Common myeloid progenitor, CD34-positive (primary cell): Measurements from ENCODE around the gene VEGFC.

Source experiments
- CTCF ChIA-PET: fragments of 350-600 bp; sonication (Branson Sonifier 250); formaldehyde crosslinking; loops from one replicate; lab custom pipeline; 2021; ENCODE audit warnings: antibody characterized with exemption; lab: Charles Lee
- POLR2A ChIA-PET: fragments of 350-600 bp; sonication (Branson Sonifier 250); formaldehyde crosslinking; loops from one replicate; lab custom pipeline; 2021; ENCODE audit warnings: antibody characterized with exemption; lab: Charles Lee
- DNase-seq, 3 donors: peaks; one replicate each; pipeline versions ENCODE4 v3.0.0 to v3.0.0-alpha.2; 2013
- H3K27ac ChIP-seq, 2 experiments: 1 replicate in 1 of 2; 2 replicates in 1 of 2; pipeline ENCODE4 v1.7.0; 2013; ENCODE audit warnings: inconsistent platforms in 2 of 2, low read length in 2 of 2, mild to moderate bottlenecking in 2 of 2, low read depth in 1 of 2, moderate library complexity in 1 of 2; ENCODE audit not compliant: severe bottlenecking in 2 of 2, insufficient read depth in 1 of 2, poor library complexity in 1 of 2
- H3K27me3 ChIP-seq, 5 experiments: replicated peaks in 2 of 5; 1 replicate in 3 of 5; 2 replicates in 2 of 5; pipeline versions ENCODE4 v1.6.1 to v1.7.0; 2013; ENCODE audit warnings: low read length in 4 of 5, mild to moderate bottlenecking in 2 of 5, moderate library complexity in 2 of 5, inconsistent platforms in 1 of 5; ENCODE audit not compliant: insufficient read depth in 5 of 5, control insufficient read depth in 4 of 5
- H3K36me3 ChIP-seq, 4 experiments: 1 replicate in 2 of 4; 2 replicates in 2 of 4; pipeline versions ENCODE4 v1.6.1 to v1.7.0; 2013; ENCODE audit warnings: low read length in 3 of 4, control low read depth in 1 of 4, mild to moderate bottlenecking in 1 of 4; ENCODE audit not compliant: control insufficient read depth in 4 of 4, insufficient read depth in 4 of 4
- H3K4me1 ChIP-seq, 4 experiments: 1 replicate in 3 of 4; 2 replicates in 1 of 4; pipeline versions ENCODE4 v1.6.1 to v1.7.1; 2013; ENCODE audit warnings: low read length in 3 of 4, mild to moderate bottlenecking in 3 of 4, control low read depth in 1 of 4, inconsistent platforms in 1 of 4, moderate library complexity in 1 of 4; ENCODE audit not compliant: control insufficient read depth in 4 of 4, insufficient read depth in 4 of 4; ENCODE audit errors: control extremely low read depth in 1 of 4
- H3K4me3 ChIP-seq, 7 experiments: 1 replicate in 4 of 7; 2 replicates in 3 of 7; pipeline versions ENCODE4 v1.5.1 to v1.7.0; 2013; ENCODE audit warnings: mild to moderate bottlenecking in 7 of 7, low read length in 6 of 7, moderate library complexity in 6 of 7, inconsistent platforms in 2 of 7, low read depth in 2 of 7, control low read depth in 1 of 7; ENCODE audit not compliant: insufficient read depth in 4 of 7, control insufficient read depth in 1 of 7; ENCODE audit errors: extremely low read depth in 1 of 7
- H3K9me3 ChIP-seq, 5 experiments: 1 replicate in 4 of 5; 2 replicates in 1 of 5; pipeline versions ENCODE4 v1.6.1 to v1.7.1; 2013; ENCODE audit warnings: low read length in 4 of 5, mild to moderate bottlenecking in 2 of 5, inconsistent platforms in 1 of 5, low read depth in 1 of 5, moderate library complexity in 1 of 5; ENCODE audit not compliant: control insufficient read depth in 4 of 5, insufficient read depth in 2 of 5; ENCODE audit errors: control extremely low read depth in 1 of 5
- WGBS: methylation state at CpG from one replicate; pipeline ENCODE4 v1.1.5; 2013; ENCODE audit not compliant: insufficient coverage; 5-methylcytosine and 5-hydroxymethylcytosine counted together

The VEGFC gene

DNA sequence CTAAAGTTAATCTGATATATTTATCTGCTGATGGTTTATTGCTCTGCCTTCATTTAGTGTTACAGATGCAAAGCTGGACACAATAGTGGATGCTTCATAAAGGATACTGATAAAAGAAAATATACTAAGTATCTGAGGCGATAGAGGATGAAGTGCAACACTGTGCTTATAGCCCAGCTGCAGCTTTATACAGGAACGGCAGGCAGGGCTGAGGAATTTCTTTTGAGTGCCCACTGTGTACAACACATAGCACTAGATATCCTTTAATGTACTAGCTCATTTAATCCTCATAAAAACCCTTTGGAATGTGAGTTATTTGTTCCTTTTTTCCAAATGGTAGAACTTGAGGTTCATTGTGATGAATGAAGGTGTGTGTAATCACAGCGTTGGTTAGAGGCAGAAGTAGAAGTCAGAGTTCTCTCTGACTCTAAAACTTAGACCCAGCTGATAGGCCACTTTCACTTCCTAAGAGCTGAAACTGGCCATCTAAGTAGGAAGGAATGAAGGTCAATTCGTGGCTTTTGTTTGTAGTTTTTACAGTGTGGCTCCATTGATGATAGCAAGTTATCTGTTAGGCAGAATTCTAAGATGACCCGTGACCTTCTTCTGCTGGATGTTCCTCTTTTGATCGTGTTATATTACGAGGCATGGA is 138.0 kb downstream of the VEGFC start:
- no peak for DNase-seq
- Histone ChIP-seq H3K4me1 (no peaks in the 10 kb centered on the region), H3K4me3 (no peak overlapping the region), H3K27ac (no peak overlapping the region), H3K36me3 (no peaks in the 10 kb centered on the region), H3K27me3 (no peaks in the 10 kb centered on the region), H3K9me3 (no peaks in the 10 kb centered on the region)
- 81% methylated on average over 3 of the region's 7 CpGs for WGBS
- CTCF ChIA-PET = no interaction called here
- POLR2A ChIA-PET = interaction anchor here (0.6 kb wide), 1 partner anchor 1967 kb away, joined by 3 read pairs; no protein-coding TSS in a partner anchor

DNA sequence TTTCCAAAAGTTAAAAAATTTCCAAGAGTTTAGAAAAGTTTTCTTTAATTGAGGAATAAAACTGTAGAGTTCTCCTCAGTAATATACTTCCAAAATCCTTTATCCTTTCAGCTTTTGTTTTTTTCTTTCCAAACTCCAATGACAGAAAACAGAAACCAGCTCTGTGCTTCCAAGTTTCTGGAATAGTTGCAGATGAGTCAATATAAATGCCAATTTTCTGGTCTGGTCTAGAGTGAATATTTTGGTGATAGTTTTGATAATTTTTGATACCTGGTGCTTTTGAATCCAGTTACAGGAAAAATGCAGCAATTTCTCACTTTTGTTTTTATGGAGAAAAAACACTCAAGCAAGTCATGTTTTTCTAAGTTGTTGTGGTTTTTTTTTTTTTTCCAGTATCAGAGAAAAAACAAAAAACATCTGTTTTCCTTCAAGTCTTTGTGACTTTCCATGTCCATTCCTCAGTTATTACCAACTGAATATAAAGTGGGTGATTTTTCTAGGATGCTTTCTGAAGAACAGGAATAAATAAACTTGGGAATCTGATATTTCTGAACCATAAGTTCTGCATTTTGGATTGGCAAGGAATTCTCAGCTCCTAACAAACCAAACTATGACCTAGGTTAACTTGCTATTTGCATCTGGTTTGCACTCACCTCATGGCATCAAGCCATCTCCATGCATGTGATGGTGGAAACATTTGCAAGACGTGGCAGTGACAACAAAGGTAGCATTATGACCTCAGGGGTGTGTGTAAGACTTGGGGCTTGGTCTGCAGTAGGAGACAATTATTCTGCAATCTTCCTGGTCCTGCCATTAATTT is 139.1 kb downstream of the VEGFC start:
- H3K9me3 ChIP-seq = no peaks in the 10 kb centered on the region
- no peak overlapping the region for H3K4me3 ChIP-seq
- no peak for DNase-seq
- CTCF ChIA-PET = no interaction called here
- no peaks in the 10 kb centered on the region for H3K36me3 ChIP-seq
- no peaks in the 10 kb centered on the region for H3K27me3 ChIP-seq
- no peak overlapping the region for H3K27ac ChIP-seq
- POLR2A ChIA-PET = interaction anchor here (0.6 kb wide), 1 partner anchor 1966 kb away, joined by 3 read pairs; no protein-coding TSS in a partner anchor
- 100% methylated on average over 1 of the region's 1 CpG for WGBS
- H3K4me1 ChIP-seq = no peaks in the 10 kb centered on the region

DNA sequence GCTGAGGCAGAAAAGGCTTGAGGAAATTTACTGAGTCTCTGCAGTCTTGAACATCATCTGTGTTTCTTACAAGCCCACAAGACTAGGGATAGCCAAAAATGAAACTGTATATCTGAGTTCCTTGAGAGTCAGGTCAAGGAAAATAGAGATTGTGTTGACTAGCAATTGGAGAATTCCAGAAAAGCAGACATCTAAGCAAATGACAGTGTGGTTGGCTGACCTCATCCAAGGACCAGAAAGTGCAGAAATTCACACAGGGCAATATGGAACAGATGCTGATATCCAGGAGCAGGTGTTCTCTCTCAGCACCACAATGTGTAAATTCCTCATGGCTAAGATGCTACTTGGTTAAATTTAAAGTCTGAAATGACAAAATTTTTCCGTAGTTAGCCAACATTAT is 146.4 kb downstream of the VEGFC start:
- POLR2A ChIA-PET = no interaction called here
- H3K4me3 ChIP-seq = no peak overlapping the region
- H3K36me3 ChIP-seq = no peaks in the 10 kb centered on the region
- DNase-seq = no peak
- CTCF ChIA-PET = no interaction called here
- no peaks in the 10 kb centered on the region for H3K9me3 ChIP-seq
- WGBS = no CpG with 5 or more reads among the region's 1 CpG
- H3K27ac ChIP-seq = no peak overlapping the region
- H3K27me3 ChIP-seq = no peaks in the 10 kb centered on the region
- no peaks in the 10 kb centered on the region for H3K4me1 ChIP-seq

DNA sequence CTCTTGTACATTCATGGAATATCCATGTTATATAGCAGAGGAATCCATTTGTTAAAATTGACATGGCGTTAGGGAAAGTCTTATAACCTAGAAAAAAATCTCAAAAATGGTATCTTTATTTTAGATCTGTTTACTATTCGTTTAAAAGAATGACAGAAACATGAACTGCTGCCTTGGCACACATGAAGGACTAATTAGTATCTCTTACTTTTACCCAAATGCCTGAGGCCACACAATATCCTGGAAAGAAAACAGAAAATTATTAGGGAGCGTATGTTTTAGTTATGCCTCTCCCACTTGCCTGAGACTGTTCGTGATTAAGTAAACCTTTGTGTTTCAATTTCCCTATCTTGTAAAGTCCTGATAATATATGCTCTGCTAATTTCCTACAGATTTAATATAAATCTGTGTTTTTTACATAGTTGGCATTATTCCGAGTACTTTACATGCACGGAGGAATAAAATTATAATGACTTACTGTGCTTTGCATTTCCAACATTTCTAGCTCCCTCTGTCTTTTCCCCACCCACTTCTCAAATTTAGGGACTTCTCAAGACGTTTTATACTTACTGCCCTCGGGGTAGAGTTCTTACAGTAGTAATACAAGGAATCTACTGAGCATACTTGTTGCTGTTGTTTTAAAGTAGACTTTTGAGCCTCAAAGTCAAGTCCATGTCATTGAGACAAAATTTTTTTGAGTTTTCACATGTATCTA is 147.3 kb downstream of the VEGFC start:
- H3K9me3 ChIP-seq = no peaks in the 10 kb centered on the region
- no peak for DNase-seq
- H3K27me3 ChIP-seq = no peaks in the 10 kb centered on the region
- no peak overlapping the region for H3K4me3 ChIP-seq
- CTCF ChIA-PET = no interaction called here
- no peaks in the 10 kb centered on the region for H3K36me3 ChIP-seq
- H3K4me1 ChIP-seq = no peaks in the 10 kb centered on the region
- H3K27ac ChIP-seq = no peak overlapping the region
- POLR2A ChIA-PET = no interaction called here
- 83% methylated on average over 1 of the region's 8 CpGs for WGBS

DNA sequence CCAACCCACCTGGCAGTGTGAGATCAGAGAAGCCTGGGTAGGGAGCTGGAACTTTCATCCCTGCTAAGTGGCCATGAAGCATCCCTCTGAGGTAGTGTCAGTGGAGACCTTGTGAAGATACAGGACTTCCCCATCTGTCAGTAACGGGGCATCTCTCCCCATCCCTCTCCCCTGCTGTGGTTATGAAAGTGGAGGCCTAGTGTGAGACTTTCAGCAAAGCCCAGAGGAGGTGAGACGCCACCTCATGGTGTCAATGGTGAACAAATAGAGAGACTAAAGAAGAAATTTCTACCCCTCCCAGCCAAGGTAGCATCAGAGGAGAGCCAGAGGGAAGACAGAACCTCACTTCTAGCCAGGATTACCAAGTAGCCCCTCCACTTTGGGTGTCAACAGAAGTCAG is 150.2 kb downstream of the VEGFC start:
- CTCF ChIA-PET = no interaction called here
- Histone ChIP-seq H3K27ac (no peak overlapping the region), H3K4me1 (no peaks in the 10 kb centered on the region), H3K36me3 (no peaks in the 10 kb centered on the region), H3K27me3 (no peaks in the 10 kb centered on the region), H3K4me3 (no peak overlapping the region), H3K9me3 (no peaks in the 10 kb centered on the region)
- WGBS = no CpG with 5 or more reads among the region's 2 CpGs
- POLR2A ChIA-PET = no interaction called here
- no peak for DNase-seq

DNA sequence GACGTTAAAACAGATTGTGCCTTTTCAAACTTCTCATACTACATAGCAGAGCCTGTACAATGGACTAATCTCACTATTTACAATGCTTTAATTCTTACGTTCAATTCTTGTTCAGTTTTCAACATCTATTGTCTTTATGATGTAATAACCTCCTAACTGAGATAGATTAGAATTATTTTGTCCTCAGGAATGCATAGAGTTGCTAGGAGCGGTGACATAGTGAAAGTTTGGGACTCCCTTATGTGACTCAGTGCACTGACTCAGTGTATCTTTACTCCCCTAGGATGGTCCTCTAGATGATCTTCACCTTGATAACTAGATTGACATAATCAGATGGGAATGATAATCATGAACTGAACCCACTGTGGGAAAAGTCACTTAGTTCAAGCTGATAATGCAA is 151.5 kb downstream of the VEGFC start:
- DNase-seq = no peak
- ChIA-PET POLR2A (no interaction called here), CTCF (no interaction called here)
- Histone ChIP-seq H3K27me3 (no peaks in the 10 kb centered on the region), H3K4me3 (no peak overlapping the region), H3K4me1 (no peaks in the 10 kb centered on the region), H3K36me3 (no peaks in the 10 kb centered on the region), H3K27ac (no peak overlapping the region), H3K9me3 (no peaks in the 10 kb centered on the region)
- WGBS = 100% methylated on average over 1 of the region's 3 CpGs

DNA sequence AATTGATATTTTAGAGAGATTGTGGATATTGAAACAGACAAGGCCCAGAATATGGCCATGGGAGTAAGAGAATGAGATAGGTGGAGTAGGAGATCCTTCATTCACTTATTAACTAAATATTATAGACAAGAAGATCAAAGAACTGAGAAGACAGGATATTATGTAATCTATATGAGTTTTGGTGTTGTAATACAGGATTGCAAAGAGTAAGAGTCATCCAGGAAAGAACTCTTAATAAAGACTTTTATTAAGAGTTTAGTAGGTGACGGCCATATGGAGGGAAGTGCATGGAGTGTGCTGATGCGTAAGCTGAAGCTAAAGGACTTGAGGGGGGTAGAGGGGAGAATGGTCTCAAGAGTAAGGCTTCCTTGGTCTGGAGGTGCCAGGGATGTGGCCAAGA is 153.7 kb downstream of the VEGFC start:
- peaks cover 0 to 2% (median 0%) of the 10 kb centered on the region in 5 experiments for H3K27me3 ChIP-seq
- 100% methylated on average over 2 of the region's 2 CpGs for WGBS
- ChIA-PET CTCF (no interaction called here), POLR2A (no interaction called here)
- no peak overlapping the region for H3K4me3 ChIP-seq
- no peak for DNase-seq
- H3K4me1 ChIP-seq = no peaks in the 10 kb centered on the region
- no peak overlapping the region for H3K27ac ChIP-seq
- H3K9me3 ChIP-seq = no peaks in the 10 kb centered on the region
- no peaks in the 10 kb centered on the region for H3K36me3 ChIP-seq
